ENCODE measurements around the gene PPCS.
A peak's percentile ranks its signal among the peaks of the same experiment; 100 is the strongest.

PPCS gene

GRCh38 chr1:42456010-42456753, at the start of gene PPCS, which contains the start of gene ZMYND12:
PPCS (plus strand) TSS chr1:42456543; CDS start chr1:42456566, 23 bp downstream.
ZMYND12 (minus strand) TSS chr1:42456022; CDS start chr1:42455997, 25 bp downstream.
- DNase-seq: peak; percentile 90

GRCh38 chr1:42414551-42415496, 41.5 kb upstream of the PPCS start:
- DNase-seq: no peak

- no peak for DNase-seq
Measured at GRCh38 chr1:42417166-42417565, 39.2 kb upstream of the PPCS start.

- DNase-seq: no peak
Measured at GRCh38 chr1:42418516-42418915, 37.8 kb upstream of the PPCS start.

GRCh38 chr1:42419126-42419821, 37.1 kb upstream of the PPCS start:
- DNase-seq: peak; percentile 78

GRCh38 chr1:42420121-42420520, 36.2 kb upstream of the PPCS start:
- no peak for DNase-seq

GRCh38 chr1:42420911-42421585, 35.3 kb upstream of the PPCS start:
- DNase-seq: peak; percentile 94

- DNase-seq: peak; percentile 83
Measured at GRCh38 chr1:42422737-42423136, 33.6 kb upstream of the PPCS start.

GRCh38 chr1:42423681-42424080, 32.7 kb upstream of the PPCS start:
- DNase-seq: peak; percentile 23

GRCh38 chr1:42424201-42424600, 32.1 kb upstream of the PPCS start:
- DNase-seq: no peak

- DNase-seq: no peak
Measured at GRCh38 chr1:42427240-42427639, 29.1 kb upstream of the PPCS start.

GRCh38 chr1:42429603-42430002, 26.7 kb upstream of the PPCS start:
- DNase-seq: no peak

- peak; percentile 7 for DNase-seq
Measured at GRCh38 chr1:42430286-42431135, 25.8 kb upstream of the PPCS start.

GRCh38 chr1:42431514-42431913, 24.8 kb upstream of the PPCS start:
- DNase-seq: peak; percentile 31

- DNase-seq: no peak
Measured at GRCh38 chr1:42432714-42433113, 23.6 kb upstream of the PPCS start.

- no peak for DNase-seq
Measured at GRCh38 chr1:42433369-42433768, 23.0 kb upstream of the PPCS start.

- no peak for DNase-seq
Measured at GRCh38 chr1:42434340-42434739, 22.0 kb upstream of the PPCS start.

- no peak for DNase-seq
Measured at GRCh38 chr1:42439940-42440339, 16.4 kb upstream of the PPCS start.

- no peak for DNase-seq
Measured at GRCh38 chr1:42442662-42443061, 13.7 kb upstream of the PPCS start.

- DNase-seq: peak; percentile 70
Measured at GRCh38 chr1:42449256-42449655, 7.1 kb upstream of the PPCS start.

- no peak for DNase-seq
Measured at GRCh38 chr1:42450061-42450460, 6.3 kb upstream of the PPCS start.

GRCh38 chr1:42453386-42453785, 3.0 kb upstream of the PPCS start:
- DNase-seq: no peak

Measured in NCI-H69 (cell line).